ENCODE data around the gene GLIPR1.
"Not testable (repeated sequence)": the region's sequence is repeated elsewhere in the genome, so short reads cannot be mapped to it uniquely, and the experiment has no call there.

GLIPR1 gene

GRCh38 chr12:75474116-75474515 lies 6.4 kb upstream of the GLIPR1 start:
- no peak for DNase-seq (ENCODE audit: low read depth in 2 of 2)

GRCh38 chr12:75476071-75476470 lies 4.5 kb upstream of the GLIPR1 start:
- no peak for DNase-seq (ENCODE audit: low read depth in 2 of 2)

GRCh38 chr12:75477137-75477536 lies 3.4 kb upstream of the GLIPR1 start:
- DNase-seq (ENCODE audit: low read depth in 2 of 2): no peak

- DNase-seq (ENCODE audit: low read depth in 2 of 2): no peak
Observed at GRCh38 chr12:75478116-75478794, 2.3 kb upstream of the GLIPR1 start.

GRCh38 chr12:75479963-75480461 lies 543 bp upstream of the GLIPR1 start:
- no peak for DNase-seq (ENCODE audit: low read depth in 2 of 2)

- no peak for DNase-seq (ENCODE audit: low read depth in 2 of 2)
Observed at GRCh38 chr12:75481013-75481705, 604 bp downstream of the GLIPR1 start.

- no peak for DNase-seq (ENCODE audit: low read depth in 2 of 2)
Observed at GRCh38 chr12:75481774-75482173, 1.2 kb downstream of the GLIPR1 start.

GRCh38 chr12:75482646-75483045 lies 2.1 kb downstream of the GLIPR1 start:
- no peak for DNase-seq (ENCODE audit: low read depth in 2 of 2)

GRCh38 chr12:75483431-75483830 lies 2.9 kb downstream of the GLIPR1 start:
- no peak for DNase-seq (ENCODE audit: low read depth in 2 of 2)

GRCh38 chr12:75484450-75484849 lies 3.9 kb downstream of the GLIPR1 start:
- DNase-seq (ENCODE audit: low read depth in 2 of 2): not testable (repeated sequence)

GRCh38 chr12:75487308-75487707 lies 6.8 kb downstream of the GLIPR1 start:
- DNase-seq (ENCODE audit: low read depth in 2 of 2): no peak

GRCh38 chr12:75488553-75488952 lies 8.0 kb downstream of the GLIPR1 start:
- no peak for DNase-seq (ENCODE audit: low read depth in 2 of 2)

GRCh38 chr12:75489187-75489586 lies 8.6 kb downstream of the GLIPR1 start:
- no peak for DNase-seq (ENCODE audit: low read depth in 2 of 2)

- DNase-seq (ENCODE audit: low read depth in 2 of 2): no peak
Observed at GRCh38 chr12:75489613-75490210, 9.2 kb downstream of the GLIPR1 start.

GRCh38 chr12:75491169-75491568 lies 10.6 kb downstream of the GLIPR1 start:
- no peak for DNase-seq (ENCODE audit: low read depth in 2 of 2)

GRCh38 chr12:75503459-75503858 lies 22.9 kb downstream of the GLIPR1 start:
- no peak for DNase-seq (ENCODE audit: low read depth in 2 of 2)

GRCh38 chr12:75503866-75504265 lies 23.3 kb downstream of the GLIPR1 start:
- DNase-seq (ENCODE audit: low read depth in 2 of 2): no peak

GRCh38 chr12:75505706-75506312 lies 25.3 kb downstream of the GLIPR1 start:
- no peak for DNase-seq (ENCODE audit: low read depth in 2 of 2)

- no peak for DNase-seq (ENCODE audit: low read depth in 2 of 2)
Observed at GRCh38 chr12:75507086-75507485, 26.5 kb downstream of the GLIPR1 start.

- no peak for DNase-seq (ENCODE audit: low read depth in 2 of 2)
Observed at GRCh38 chr12:75508159-75508558, 27.6 kb downstream of the GLIPR1 start.

GRCh38 chr12:75509621-75510020 lies 29.1 kb downstream of the GLIPR1 start:
- no peak for DNase-seq (ENCODE audit: low read depth in 2 of 2)

Data from stimulated activated CD8-positive, alpha-beta memory T cell treated with anti-CD3 and anti-CD28 coated beads, Interleukin-15, amount 100 ng/mL, for 4 hours (primary cell).